Mammary epithelial cell (primary cell): ENCODE data around the gene ARRDC5.

Experiments
- CTCF ChIP-seq, 2 donors: IDR thresholded peaks in 1 of 2; conservative IDR thresholded peaks in 1 of 2; 2 replicates each; pipeline ENCODE4 v1.5.1; 2011 to 2012; ENCODE audit warnings: inconsistent platforms in 2 of 2, low read length in 2 of 2, mild to moderate bottlenecking in 2 of 2, control low read depth in 1 of 2, low read depth in 1 of 2; ENCODE audit not compliant: insufficient read depth in 1 of 2; ENCODE audit errors: extremely low read depth in 1 of 2
- EZH2 ChIP-seq: IDR thresholded peaks from 2 replicates; pipeline ENCODE4 v1.6.1; 2012; ENCODE audit warnings: low read length, inconsistent platforms, borderline replicate concordance

- TF ChIP-seq CTCF (conservative IDR thresholded peaks at IDR 0.05 in 1 of 2, IDR thresholded peaks at IDR 0.05 in 1 of 2; ENCODE audit: extremely low read depth in 1 of 2, insufficient read depth in 1 of 2, low read depth in 1 of 2, low read length in 2 of 2) (no peak), EZH2 (no peak)
Observed at GRCh38 chr19:4935444-4935843, 32.7 kb upstream of the ARRDC5 start.
